A204.1 (cell line): ENCODE measurements around the gene ZNF845.
"Not testable (repeated sequence)": the region's sequence is repeated elsewhere in the genome, so short reads cannot be mapped to it uniquely, and the experiment has no call there.

Experiments used
- FAIRE-seq: peaks from 2 replicates; lab custom pipeline; 2012; peaks lifted over from hg19 to GRCh38; lab: Jason Lieb, UNC

ZNF845 gene

GRCh38 chr19:53381376-53381775 is 47.8 kb downstream of the ZNF845 start:
- FAIRE-seq = no peak

DNA sequence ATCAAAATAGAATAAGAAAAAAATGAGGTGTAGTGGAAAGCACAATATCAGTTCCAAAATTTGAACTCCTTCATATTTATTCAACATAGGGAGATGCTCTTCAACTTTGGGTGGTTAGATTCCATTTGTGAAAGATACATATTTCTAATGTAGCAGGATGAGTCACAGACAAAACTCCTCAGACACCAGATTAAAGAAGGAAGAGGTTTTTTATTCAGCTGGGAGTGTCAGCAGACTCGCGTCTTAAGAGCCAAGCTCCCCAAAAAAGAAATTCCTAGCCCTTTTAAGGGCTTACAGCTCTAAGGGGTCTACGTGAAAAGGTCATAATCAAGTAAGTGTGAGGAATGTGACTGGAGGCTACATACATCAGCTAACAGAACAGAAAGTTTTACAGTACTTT is 54.6 kb downstream of the ZNF845 start:
- FAIRE-seq = no peak

DNA sequence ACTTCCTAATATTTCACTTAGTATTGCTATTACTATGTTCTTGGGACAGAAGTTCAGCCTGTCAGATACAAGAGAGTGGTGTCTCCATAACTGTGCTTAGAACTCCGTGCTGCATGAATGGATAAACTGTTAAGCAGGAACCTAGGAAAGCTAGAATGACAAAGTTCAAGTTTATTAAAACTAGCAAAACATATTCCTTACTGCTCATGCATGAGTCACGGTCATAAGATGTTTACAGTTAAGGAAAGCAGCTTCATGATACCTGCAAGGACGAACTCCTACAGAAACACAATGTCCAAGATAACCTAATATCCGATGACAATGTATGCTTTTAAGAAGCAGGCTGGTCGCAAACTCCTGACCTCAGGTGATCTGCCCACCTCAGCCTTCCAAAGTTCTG is 55.4 kb downstream of the ZNF845 start:
- no peak for FAIRE-seq

GRCh38 chr19:53389571-53389970 is 56.0 kb downstream of the ZNF845 start:
- FAIRE-seq = no peak

GRCh38 chr19:53389978-53390377 is 56.4 kb downstream of the ZNF845 start:
- FAIRE-seq = no peak

DNA sequence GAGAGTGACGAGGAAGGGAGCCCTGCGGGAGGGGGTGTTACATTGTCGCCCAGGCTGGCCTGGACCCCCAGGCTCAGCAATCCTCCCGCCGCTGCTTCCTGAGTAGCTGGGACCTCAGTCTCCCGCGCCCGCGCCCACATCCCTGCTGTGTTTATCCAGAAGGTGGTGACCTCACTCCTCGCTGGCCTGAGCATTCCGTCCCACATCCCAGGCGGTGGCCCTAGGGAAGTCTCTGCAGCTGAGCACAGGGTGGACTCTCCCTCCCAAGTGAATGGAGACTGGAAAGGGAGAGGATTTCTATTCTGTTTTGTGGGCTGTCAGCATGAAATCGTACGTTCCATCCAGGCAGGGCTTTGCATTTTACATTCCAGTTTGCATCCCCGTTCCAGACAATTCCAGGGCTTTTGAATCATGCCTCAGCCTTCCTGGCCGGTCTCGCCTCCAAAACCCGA is 61.0 kb downstream of the ZNF845 start:
- FAIRE-seq = no peak

GRCh38 chr19:53394974-53395839 is 61.7 kb downstream of the ZNF845 start, which contains the start of gene ZNF765:
ZNF765 (plus strand) TSS chr19:53395149; CDS start chr19:53398016, 2,867 bp downstream.
- peak; percentile 14 for FAIRE-seq

DNA sequence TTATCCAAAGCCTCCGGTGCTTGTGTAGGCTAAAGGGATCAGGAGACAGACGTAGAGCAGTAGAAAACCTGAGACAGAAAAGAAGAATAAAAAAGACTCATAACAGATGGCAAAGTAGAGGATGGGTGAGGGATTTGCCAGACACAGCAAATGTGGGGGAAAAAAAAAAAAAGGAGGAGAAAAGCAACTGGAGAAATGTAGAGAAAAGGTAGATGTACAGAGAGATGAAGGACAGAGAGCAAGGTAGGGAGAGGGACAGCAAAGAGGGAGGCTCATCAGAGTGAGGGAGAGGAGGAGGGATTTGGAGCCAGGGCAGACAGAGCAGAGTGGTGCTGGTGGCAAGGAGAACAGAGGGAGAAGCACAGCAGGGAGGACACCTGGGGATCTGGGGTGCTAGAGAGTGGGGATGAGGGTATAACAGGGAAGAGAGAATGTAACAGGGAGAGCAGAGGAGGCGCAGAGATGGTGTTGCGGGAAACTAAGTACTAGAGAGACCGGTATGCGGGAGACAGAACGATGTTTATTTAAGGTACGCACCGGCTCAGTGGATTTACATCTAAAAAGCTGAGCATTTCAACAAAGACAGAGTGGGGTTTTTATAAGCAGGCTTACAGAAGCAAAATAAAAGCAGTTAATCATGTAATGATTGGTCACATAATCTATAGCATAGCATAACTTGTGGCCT is 62.4 kb downstream of the ZNF845 start:
- FAIRE-seq = not testable (repeated sequence)

DNA sequence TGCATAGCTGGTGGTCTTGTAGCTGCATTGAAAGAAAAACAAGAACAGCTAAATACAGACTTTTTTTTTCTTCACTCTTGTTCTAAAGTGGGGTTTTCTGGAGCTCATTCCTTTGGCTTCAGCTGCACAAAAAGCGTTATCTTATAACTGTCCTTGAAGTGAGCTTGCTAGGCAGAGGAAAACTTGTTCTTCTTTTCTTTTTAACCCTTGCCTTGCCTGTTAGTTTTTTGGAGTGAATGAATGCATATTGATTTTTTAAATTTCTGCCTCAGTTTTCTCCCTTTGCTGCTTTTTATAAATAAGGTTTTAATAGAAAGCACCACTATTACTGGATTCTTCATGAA is 62.9 kb downstream of the ZNF845 start:
- no peak for FAIRE-seq

GRCh38 chr19:53397918-53398317 is 64.4 kb downstream of the ZNF845 start:
- FAIRE-seq = not testable (repeated sequence)
